ENCODE data around the gene MACROD2.

The MACROD2 gene

GRCh38 chr20:14375416-14375985 is 380.2 kb downstream of the MACROD2 start:
- no peak for DNase-seq (ENCODE audit: low read depth)

GRCh38 chr20:14378326-14378725 is 383.0 kb downstream of the MACROD2 start:
- no peak for TF ChIP-seq CTCF (IDR thresholded peaks at IDR 0.05; ENCODE audit: control insufficient read depth, insufficient read depth, low read depth, low read length, missing control alignments)
- no peak for DNase-seq (ENCODE audit: low read depth)
- no peak overlapping the region for H3K4me3 ChIP-seq (ENCODE audit: control insufficient read depth, low read depth, low read length)

More at GRCh38 chr20:14375416-14375985, 380.2 kb downstream of the MACROD2 start:
- no peak overlapping the region for H3K4me3 ChIP-seq (ENCODE audit: control insufficient read depth, low read depth, low read length)
- no peak for TF ChIP-seq CTCF (IDR thresholded peaks at IDR 0.05; ENCODE audit: control insufficient read depth, insufficient read depth, low read depth, low read length, missing control alignments)

GRCh38 chr20:14383335-14383734 is 388.0 kb downstream of the MACROD2 start:
- TF ChIP-seq CTCF (IDR thresholded peaks at IDR 0.05; ENCODE audit: control insufficient read depth, insufficient read depth, low read depth, low read length, missing control alignments): no peak
- no peak overlapping the region for H3K4me3 ChIP-seq (ENCODE audit: control insufficient read depth, low read depth, low read length)
- DNase-seq (ENCODE audit: low read depth): no peak

DNA sequence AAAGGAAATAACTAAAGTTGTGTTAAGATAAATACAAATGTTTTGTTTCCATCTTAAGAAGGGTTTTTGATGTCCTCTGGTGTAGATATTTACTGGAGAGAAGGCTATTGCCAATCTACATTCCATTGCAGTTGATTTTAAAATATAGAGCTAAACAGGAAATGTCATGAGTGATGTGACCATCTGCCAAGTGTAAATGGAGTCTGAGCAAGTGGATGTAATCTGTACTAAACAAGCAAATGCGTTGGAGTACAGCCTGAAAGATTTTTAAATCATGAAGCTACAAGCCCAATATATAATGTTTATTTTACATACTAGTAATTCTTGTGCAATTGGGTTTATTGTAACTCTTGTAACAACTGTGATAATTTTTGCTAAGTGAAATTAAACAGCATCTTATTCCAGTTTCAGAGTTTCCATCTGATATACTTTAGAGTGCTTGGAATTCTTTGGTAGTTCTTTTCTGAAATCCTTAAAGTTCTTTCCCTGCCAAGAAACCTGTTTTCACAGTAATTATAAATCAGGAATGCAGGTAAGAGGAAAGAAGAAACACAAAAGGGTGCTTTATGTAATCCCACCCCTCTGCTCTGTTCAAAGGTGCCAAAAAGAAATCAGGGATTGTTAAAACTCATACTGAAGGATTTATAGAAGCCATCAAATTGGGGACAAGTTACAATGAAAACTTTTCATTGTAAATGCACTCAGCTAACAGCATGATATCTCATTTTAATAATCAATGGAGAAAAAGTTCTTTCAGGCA is 389.3 kb downstream of the MACROD2 start:
- no peak for DNase-seq (ENCODE audit: low read depth)
- H3K4me3 ChIP-seq (ENCODE audit: control insufficient read depth, low read depth, low read length): no peak overlapping the region
- no peak for TF ChIP-seq CTCF (IDR thresholded peaks at IDR 0.05; ENCODE audit: control insufficient read depth, insufficient read depth, low read depth, low read length, missing control alignments)

DNA sequence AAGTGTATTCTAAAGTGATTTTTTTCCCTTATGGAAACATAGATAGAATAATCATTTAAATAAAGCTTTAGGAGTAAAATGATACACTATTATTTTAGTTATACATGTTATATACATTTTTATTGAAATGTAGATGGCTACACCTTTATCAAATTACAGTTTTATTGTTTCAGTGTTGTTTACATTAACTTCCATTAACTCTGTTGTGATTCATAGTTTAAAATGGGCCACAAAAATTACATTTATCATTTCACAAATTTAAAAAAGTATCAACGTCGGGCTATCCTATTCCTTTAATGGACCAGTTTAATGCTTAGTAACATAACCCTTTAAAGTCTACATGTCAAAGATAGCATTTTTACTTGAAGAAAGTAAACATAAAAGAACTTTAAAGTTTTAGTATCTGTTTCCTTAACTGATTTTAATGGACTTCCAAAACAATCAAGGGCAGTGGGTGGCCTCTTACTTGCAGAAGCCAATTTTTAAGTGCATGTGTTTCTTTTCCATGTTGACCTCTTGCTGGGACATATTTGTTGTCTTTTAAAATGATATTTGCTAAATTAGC is 389.9 kb downstream of the MACROD2 start:
- no peak for DNase-seq (ENCODE audit: low read depth)
- no peak for TF ChIP-seq CTCF (IDR thresholded peaks at IDR 0.05; ENCODE audit: control insufficient read depth, insufficient read depth, low read depth, low read length, missing control alignments)

GRCh38 chr20:14386726-14387125 is 391.4 kb downstream of the MACROD2 start:
- DNase-seq (ENCODE audit: low read depth): no peak
- TF ChIP-seq CTCF (IDR thresholded peaks at IDR 0.05; ENCODE audit: control insufficient read depth, insufficient read depth, low read depth, low read length, missing control alignments): no peak
- no peak overlapping the region for H3K4me3 ChIP-seq (ENCODE audit: control insufficient read depth, low read depth, low read length)

More for the DNA sequence above, 389.9 kb downstream of the MACROD2 start:
- no peak overlapping the region for H3K4me3 ChIP-seq (ENCODE audit: control insufficient read depth, low read depth, low read length)
